ENCODE data around the gene ZC2HC1C.
A peak's percentile ranks its signal among the peaks of the same experiment; 100 is the strongest.
"Not testable (repeated sequence)": the region's sequence is repeated elsewhere in the genome, so short reads cannot be mapped to it uniquely, and the experiment has no call there.

Gene ZC2HC1C

GRCh38 chr14:75096959-75097358 lies 27.5 kb downstream of the ZC2HC1C start:
- DNase-seq = no peak

GRCh38 chr14:75098212-75098611 lies 28.8 kb downstream of the ZC2HC1C start:
- no peak for DNase-seq

DNA sequence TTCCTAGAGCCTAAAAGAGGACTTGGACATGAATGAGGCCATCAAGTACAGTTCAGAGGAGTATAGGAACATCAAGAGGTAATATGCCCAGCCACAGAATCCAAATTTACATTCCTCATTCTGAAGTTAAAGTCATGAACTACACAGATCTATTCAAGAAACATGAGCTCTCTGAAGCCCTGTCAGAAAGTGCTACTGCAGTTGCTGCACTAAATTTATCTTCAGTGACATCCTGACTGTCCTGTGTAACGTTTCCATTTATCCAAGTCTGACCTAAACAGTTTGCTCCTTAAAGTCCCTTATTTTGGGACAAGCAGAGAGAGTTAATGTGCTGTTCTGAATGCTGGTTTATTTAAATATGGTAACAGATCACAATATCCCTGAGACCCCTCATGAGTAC lies 29.2 kb downstream of the ZC2HC1C start:
- no peak for DNase-seq

DNA sequence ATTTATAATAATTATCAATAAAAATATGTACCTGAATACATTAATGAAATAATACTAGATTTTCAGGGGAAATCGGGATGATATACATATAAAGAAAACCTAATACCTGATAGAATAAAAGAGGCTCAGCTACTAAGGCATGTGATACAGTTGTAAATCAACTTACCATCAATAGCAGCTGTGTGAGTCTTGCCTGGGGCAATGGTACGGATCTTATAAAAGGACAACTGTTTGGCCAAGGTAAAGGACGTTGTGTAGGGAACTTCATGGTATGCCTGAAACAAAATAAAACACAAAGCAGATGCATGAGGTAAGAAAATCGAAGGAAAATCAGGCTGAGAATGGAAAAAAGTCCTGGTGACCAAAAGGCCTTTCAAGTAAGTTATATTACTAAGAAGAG lies 32.0 kb downstream of the ZC2HC1C start:
- DNase-seq = no peak

- no peak for DNase-seq
These were observed 37.7 kb downstream of the ZC2HC1C start for GRCh38 chr14:75107186-75107585.

DNA sequence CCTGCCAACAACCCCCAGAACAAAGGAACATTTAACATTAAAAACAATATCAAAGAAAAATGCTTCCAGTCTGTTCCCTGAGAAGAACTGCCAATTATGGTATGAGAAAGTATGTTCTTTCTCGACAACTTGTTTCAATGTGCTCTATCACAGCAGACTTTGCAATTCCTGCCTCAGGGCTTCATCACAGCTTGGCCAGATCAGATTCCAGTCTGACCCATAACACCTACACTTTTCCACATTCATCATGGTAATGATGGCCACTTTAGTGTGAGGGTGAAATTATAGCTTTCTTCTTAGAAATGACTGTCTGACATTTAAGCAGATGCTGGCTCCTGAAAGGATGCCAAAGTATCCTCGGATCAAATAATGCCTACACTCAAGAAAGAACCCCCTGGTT lies 40.4 kb downstream of the ZC2HC1C start:
- DNase-seq = no peak

GRCh38 chr14:75113932-75114539 lies 44.6 kb downstream of the ZC2HC1C start:
- no peak for DNase-seq

DNA sequence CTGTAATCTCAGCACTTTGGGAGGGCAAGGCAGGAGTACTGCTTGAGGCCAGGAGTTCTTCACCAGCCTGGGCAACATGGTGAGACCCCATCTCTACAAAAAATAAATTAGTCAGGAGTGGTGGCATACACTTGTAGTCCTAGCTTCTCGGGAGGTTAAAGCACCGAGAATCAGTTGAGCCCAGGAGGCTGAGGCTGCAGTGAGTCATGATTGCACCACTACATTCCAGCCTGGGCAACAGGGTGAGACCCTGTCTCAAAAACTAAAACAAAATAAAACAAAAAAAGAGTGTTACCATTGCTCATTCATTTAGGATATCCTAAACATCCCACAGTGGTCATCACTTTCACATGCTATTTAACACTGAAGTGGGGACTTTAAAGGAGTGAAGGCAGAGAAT lies 49.6 kb downstream of the ZC2HC1C start:
- DNase-seq = no peak

DNA sequence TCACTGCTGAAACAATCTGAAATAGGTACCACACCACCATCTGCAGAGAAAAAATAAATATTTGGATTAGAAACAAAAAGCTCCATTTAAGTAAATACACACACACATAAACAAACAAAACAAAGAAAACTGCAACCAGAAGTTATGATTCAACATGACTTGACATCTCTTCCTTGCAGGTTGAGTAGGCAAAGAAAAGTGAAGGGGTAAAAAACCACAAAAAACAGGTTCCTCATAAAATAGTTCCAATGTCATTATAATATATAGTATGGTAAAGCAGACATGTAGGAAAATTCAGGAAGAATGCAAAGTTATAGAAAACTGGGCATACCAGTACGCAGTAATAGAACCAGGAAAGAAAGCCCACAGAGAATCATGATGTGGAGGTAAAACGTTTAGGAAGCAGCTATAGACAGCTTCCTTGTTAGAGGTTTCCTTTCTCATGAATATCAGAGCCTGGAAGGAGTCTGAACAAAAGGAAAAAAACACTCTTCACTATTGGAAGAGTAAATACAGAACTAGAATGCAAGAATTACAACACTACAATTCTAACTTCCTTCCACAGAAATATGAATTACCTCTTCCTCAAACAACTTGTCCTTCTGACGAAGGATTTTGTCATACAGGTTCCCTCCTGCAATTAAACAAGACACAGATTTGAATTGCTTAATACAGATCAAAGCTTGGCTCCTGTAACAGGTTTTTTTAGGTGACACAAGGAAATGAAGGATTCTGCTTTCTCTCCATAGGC lies 51.3 kb downstream of the ZC2HC1C start:
- no peak for DNase-seq

- no peak for DNase-seq
These were observed 52.1 kb downstream of the ZC2HC1C start for GRCh38 chr14:75121552-75121951.

DNA sequence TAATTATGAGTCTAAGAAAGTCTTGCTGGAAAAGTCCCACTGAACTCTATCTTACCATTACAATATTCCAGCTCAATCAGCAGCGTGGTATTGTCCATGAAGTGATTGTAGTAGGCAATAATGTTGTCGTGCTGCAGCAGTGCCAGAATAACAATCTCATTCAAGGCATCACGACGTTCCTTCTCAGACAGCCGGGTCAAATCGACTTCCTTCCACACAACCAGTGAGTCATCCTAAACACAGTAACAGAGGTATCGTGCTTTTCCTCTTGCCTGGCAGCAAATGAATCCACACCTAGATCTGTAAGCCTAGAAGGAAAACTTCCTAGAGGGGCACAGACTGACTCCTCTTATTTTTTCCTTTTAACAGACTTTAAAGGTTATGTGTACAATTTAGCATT lies 54.5 kb downstream of the ZC2HC1C start:
- DNase-seq = peak; percentile 16

- no peak for DNase-seq
These were observed 56.2 kb downstream of the ZC2HC1C start for GRCh38 chr14:75125617-75126016.

DNA sequence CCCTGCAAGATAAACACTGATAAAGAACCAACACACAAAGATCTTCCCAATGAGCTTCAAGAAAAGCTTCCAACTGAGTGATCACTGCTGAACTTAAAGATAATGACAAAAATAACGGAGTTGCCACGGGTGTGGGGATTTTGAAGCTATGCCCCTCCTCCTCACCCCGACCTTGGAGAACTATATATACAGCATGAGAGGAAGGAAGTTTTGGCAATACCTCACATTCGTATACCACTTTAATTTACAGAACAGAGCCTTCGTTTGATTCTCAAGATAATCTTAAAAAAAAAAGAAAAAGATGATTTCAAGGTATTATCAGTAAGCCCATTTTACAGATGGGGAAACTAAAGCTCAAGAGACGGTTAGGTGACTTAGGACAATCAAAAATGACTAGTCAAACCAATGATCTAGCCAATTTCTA lies 56.7 kb downstream of the ZC2HC1C start:
- DNase-seq = peak; percentile 7

DNA sequence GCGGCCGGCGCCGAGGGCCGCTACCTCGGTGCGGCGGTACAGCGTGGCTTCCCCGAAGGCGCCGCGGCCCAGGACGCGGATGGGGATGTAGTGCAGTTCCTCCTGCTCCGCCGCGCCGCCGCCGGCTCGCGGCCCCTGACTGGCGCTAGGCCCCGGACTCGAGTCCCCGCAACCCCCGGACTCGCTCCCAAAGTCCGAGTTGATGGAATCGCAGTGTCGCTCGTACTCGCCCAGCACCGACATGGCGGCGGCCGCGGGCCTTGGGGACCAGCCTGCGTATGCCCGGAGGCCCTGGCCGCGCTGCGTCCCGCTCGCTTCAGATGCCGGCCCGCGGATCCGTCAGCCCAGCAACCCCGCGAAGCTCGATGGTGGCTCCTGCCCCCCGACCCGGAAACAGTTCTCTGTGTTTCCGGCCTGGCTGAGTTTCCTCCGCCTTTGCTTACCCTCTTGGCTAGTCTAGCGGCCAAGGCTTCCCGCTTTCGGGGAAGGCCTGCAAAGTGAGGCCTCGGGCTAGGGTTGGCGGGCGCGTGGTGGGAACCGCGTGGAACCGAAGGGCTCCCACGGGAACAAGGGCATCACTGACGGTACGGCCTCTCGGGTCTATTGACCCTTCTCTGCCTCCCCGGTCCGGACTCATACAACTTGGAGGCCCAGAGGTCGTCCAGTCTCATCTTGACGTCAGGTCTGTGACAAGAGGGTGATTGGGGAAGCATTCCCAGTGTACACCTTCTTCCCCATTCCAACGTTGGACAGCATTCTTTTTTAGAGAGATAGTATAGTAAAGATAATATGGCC lies 57.4 kb downstream of the ZC2HC1C start, which contains the start of gene NEK9:
NEK9 (minus strand) TSS at position 370 of the 795 bp plus-strand sequence; CDS start at position 243, 127 bp downstream.
- DNase-seq = peak; percentile 89

GRCh38 chr14:75127474-75127820 lies 58.0 kb downstream of the ZC2HC1C start:
- not testable (repeated sequence) for DNase-seq

GRCh38 chr14:75127903-75128595 lies 58.6 kb downstream of the ZC2HC1C start:
- DNase-seq = no peak

GRCh38 chr14:75128596-75128990 lies 59.2 kb downstream of the ZC2HC1C start:
- DNase-seq = no peak
